ENCODE data around the gene ITGAV.

ITGAV gene

GRCh38 chr2:186725783-186726182, 135.9 kb downstream of the ITGAV start:
- DNase-seq, result peak in 1 of 2 donors; percentile 61

DNA sequence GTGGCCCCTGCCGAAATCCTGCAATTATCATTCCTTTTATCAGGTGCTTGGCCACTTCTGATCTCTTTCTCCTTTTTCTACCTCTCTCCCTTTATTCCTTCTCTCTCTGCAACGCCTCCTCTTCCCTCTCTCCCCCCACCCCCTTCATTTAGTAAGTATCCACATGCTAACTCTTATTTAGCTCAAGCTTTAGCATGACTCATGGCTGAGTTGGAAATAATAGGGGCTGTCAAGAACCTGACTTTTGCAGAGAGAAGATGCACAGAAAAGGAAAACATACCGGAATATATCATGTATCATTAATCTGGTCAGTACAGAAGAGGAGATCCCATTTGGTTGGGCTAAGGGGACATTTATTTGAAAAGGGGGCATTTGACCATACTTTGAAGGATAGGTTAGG, 137.1 kb downstream of the ITGAV start:
- no peak for DNase-seq

DNA sequence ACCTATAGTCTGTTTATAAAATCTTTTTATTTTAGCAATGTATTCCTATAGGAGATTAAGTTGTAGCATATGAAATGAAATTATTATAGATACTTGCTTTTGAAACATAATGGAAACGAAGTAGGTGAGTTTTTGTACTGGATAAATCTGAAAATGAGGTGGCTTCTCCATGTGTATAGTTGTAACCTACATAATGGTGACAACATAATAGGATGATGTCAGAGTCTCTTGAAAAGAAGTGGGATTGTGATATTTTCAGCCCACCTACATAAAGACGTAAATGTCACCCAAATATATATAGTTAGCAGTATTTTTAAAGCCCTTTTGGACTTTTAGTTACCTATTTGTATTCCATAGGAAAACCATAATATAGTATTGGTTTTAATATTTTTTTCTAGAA, 138.8 kb downstream of the ITGAV start:
- no peak for DNase-seq
